Upper lobe of right lung (tissue), 1 donor: ENCODE measurements around the gene ULK1. TPM values are rescaled to one million over a fixed set of nuclear protein-coding genes. Genes with fewer than 3 reads are reported as not detected.
"Not testable (repeated sequence)": the region's sequence is repeated elsewhere in the genome, so short reads cannot be mapped to it uniquely, and the experiment has no call there.

ENCODE experiments used
- ATAC-seq: fragments of 200-7000 bp; cut with Tn5 transposase; one replicate; pipeline ENCODE4 v1.9.1; 2020; ENCODE audit warnings: mild to moderate bottlenecking, moderate library complexity
- DNase-seq: peaks from one replicate; pipeline ENCODE4 v3.0.0-alpha.2; 2020
- H3K27ac ChIP-seq: fragments of 200-600 bp; one replicate; pipeline ENCODE4 v1.8.0; 2022
- H3K27me3 ChIP-seq: fragments of 200-600 bp; one replicate; pipeline ENCODE4 v1.8.0; 2022; ENCODE audit warnings: mild to moderate bottlenecking
- H3K36me3 ChIP-seq: fragments of 200-600 bp; one replicate; pipeline ENCODE4 v1.8.0; 2022
- H3K4me1 ChIP-seq: fragments of 200-600 bp; one replicate; pipeline ENCODE4 v1.8.0; 2022
- H3K4me3 ChIP-seq: fragments of 200-600 bp; one replicate; pipeline ENCODE4 v1.8.0; 2022; ENCODE audit warnings: mild to moderate bottlenecking
- H3K9me3 ChIP-seq: fragments of 200-600 bp; one replicate; pipeline ENCODE4 v1.8.0; 2022
- CTCF ChIP-seq: fragments of 200-600 bp; IDR thresholded peaks from one replicate; pipeline ENCODE4 v1.8.0; 2022; ENCODE audit warnings: antibody characterized with exemption
- intact Hi-C: fragments of 100-400 bp; cut with DNase I; formaldehyde crosslinking; loops from one replicate; pipeline ENCODE4 v1.11.0; 2022
- total RNA-seq: library from RNA; stranded (reverse); fragmentation: NEBNext Ultra II Directional; extraction: Animal tissue kit (Norgen Biotek cat#: 25700); gene quantifications from one replicate; pipeline ENCODE4 v1.2.1, GENCODE V29; 2021
- donor health status: DM: no; HTN: yes; CAD: no; lungs with severe emphysema.

The ULK1 gene
- total RNA-seq, 1 donor from 2014 or later: 32.4 TPM

GRCh38 chr12:131946757-131947156, 52.3 kb downstream of the ULK1 start:
- H3K4me3 ChIP-seq: no peak overlapping the region
- no peak overlapping the region for H3K27ac ChIP-seq
- DNase-seq (peak; percentile 3), ATAC-seq (no peak)
- no peak for TF ChIP-seq CTCF
- intact Hi-C loops: no loop called here
- H3K4me1 ChIP-seq: peaks cover 15% of the 10 kb centered on the region
- peaks cover 11% of the 10 kb centered on the region for H3K36me3 ChIP-seq
- no peaks in the 10 kb centered on the region for H3K27me3 ChIP-seq
- H3K9me3 ChIP-seq: no peaks in the 10 kb centered on the region

GRCh38 chr12:131947482-131948027, 53.1 kb downstream of the ULK1 start:
- no peak overlapping the region for H3K4me3 ChIP-seq
- H3K27ac ChIP-seq: no peak overlapping the region
- intact Hi-C loops: no loop called here
- TF ChIP-seq CTCF: no peak
- H3K4me1 ChIP-seq: peaks cover 18% of the 10 kb centered on the region
- H3K27me3 ChIP-seq: no peaks in the 10 kb centered on the region
- ATAC-seq (no peak), DNase-seq (peak; percentile 26)
- peaks cover 6% of the 10 kb centered on the region for H3K36me3 ChIP-seq
- no peaks in the 10 kb centered on the region for H3K9me3 ChIP-seq

GRCh38 chr12:131948166-131948712, 53.8 kb downstream of the ULK1 start:
- no peak for ATAC-seq
- peaks cover 3% of the 10 kb centered on the region for H3K36me3 ChIP-seq

GRCh38 chr12:131948713-131949430, 54.5 kb downstream of the ULK1 start:
- ATAC-seq, H3K36me3 ChIP-seq, H3K27me3 ChIP-seq, H3K9me3 ChIP-seq, intact Hi-C loops, DNase-seq: not testable (repeated sequence)
- Histone ChIP-seq H3K4me1 (peaks cover 18% of the 10 kb centered on the region), H3K4me3 (peak overlapping the region; percentile 90), H3K27ac (peak overlapping the region; percentile 61)

More at GRCh38 chr12:131948166-131948712, 53.8 kb downstream of the ULK1 start:
- Histone ChIP-seq H3K27me3 (no peaks in the 10 kb centered on the region), H3K4me3 (no peak overlapping the region), H3K27ac (peak overlapping the region; percentile 61), H3K4me1 (peaks cover 18% of the 10 kb centered on the region), H3K9me3 (no peaks in the 10 kb centered on the region)
- intact Hi-C loops: no loop called here
- DNase-seq: no peak
- TF ChIP-seq CTCF: no peak

GRCh38 chr12:131949431-131950181, 55.2 kb downstream of the ULK1 start, which contains the start of gene EP400:
Gene EP400, plus strand, starts transcription at chr12:131949942. Its CDS starts 10,678 bp downstream, at chr12:131960620.
- Histone ChIP-seq H3K36me3 (no peaks in the 10 kb centered on the region), H3K27me3 (no peaks in the 10 kb centered on the region), H3K4me3 (peak within 1 kb of the TSS; percentile 90), H3K4me1 (peaks cover 18% of the 10 kb centered on the region), H3K9me3 (no peaks in the 10 kb centered on the region), H3K27ac (peak within 1 kb of the TSS; percentile 77)
- intact Hi-C loops: no loop called here
- ATAC-seq: peak; percentile 99
- peak; percentile 39 for TF ChIP-seq CTCF
- DNase-seq: peak; percentile 99
